ENCODE measurements around the gene GMPPB.
"Not testable (repeated sequence)": the region's sequence is repeated elsewhere in the genome, so short reads cannot be mapped to it uniquely, and the experiment has no call there.

GMPPB gene

DNA sequence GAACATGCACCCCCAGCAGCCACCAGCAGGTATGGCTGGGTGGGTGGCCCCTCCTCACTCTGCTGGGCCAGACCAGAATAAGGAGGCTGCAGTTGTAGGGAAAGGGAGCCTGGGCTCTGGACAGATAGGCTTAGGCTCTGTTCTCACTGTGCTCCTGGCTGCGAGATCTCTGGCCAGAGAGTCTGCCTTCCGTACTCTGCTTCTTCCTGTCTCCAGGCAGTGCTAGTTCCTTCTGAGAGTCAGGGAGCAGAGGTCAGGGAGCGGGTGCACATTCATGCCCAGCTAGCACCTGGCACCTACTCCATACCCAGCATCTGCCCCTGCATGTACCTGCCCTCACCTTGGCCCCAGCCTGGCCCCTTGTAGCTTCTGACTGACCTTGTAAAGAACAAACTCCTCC, 32.3 kb downstream of the GMPPB start:
- DNase-seq (ENCODE audit: low read depth, low spot score): not testable (repeated sequence)

DNA sequence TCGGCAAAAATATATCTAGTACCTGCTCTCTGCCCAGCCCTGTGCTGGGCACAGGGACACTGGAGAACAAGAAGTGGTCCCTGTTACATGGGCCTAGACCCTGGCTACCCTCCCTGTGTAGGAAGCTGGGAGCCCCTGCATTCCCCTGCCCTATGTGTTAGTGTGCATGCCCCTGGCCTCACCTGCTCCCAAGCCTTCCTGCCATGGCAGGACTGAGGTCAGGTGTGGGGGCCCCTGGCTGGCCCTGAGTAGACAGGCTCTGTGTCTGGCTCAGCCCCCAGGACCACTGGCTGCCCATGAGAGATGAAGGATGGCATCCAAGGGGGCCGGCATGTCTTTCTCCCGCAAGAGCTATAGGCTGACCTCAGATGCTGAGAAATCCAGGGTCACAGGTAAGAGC, 32.9 kb downstream of the GMPPB start:
- not testable (repeated sequence) for DNase-seq (ENCODE audit: low read depth, low spot score)

DNA sequence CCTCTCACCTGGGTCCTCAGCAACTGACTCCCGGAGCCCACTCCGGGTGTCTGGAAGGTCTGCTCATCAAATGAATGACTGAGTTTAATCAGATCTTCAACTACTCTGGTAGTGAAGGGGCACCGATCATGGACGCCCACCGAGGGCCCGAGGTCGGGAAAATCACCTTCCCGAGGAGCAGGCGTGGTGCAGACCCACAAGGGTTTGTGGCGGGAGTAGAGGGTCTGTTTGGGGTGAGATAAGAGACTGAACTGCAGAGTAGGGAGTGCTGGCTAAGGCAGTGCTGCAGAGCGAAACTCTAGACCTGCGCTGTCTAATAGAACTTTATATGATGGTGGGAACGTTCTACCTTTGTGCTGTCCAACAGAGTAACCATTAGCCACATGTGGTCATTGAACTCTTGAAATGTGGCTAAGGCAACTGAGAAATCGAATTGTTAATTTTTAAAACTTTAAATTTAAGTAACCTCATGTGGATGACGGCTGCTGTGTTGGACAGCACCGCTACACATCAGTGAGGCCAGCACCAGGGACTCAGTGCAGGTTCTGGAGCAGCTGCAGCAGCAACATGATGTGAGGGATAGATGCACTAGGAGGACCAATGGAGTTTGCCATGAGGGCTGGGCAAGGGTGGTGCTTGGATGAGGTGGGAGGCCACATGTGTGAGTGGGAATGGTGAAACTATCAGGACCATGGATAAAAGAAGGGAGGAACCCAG, 33.7 kb downstream of the GMPPB start:
- not testable (repeated sequence) for DNase-seq (ENCODE audit: low read depth, low spot score)

DNA sequence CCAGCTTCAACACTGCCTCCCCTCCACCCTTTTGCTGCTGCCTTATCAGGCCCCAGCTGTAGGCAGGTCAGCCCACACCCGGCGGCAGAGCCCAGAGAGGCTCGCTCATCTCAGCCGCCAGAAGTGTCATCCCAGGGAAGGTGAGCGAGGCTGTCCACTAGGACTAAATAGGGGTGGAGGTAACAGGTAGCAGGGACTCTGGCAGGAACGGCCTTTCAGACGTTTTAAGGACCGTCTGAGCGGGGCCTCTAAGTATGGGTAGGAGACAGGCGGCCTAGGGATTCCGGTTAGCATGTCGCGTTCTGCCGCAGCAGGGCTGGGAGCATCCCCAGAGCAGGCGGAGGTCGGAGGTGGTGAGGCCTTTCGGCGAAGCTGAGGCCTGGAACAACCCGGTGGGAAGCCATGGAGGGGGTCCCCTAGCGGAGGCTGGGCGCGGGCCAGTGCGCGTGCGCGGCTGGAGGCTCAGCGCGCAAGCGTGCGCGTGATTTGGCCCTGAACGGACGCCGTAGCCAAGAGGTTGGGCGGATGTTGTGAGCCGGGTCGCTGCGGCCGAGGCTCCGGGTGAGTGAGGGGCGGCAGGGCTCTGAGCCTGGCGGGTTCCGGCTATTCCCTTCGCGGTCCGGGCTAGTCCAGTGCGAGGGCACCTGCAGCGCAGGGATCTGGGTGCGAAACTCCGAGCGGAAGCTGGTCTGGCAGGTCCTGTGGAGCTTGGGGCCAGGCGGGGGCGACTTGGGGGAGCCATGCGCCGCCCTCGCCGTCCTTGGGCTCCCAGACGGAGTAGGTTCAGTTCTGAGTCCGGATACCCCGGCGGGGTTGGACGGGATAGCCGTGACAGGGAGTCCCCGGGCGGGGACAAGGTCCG, 34.5 kb downstream of the GMPPB start, which contains the start of the genes MST1 and RNF123:
Gene MST1 (minus strand): TSS at position 429 of the 862 bp plus-strand sequence. CDS start 783 bp downstream, outside the sequence.
Gene RNF123 (plus strand): TSS at position 512 of the 862 bp plus-strand sequence. CDS start 1,609 bp downstream, outside the sequence.
- DNase-seq (ENCODE audit: low read depth, low spot score): peak; percentile 84

DNA sequence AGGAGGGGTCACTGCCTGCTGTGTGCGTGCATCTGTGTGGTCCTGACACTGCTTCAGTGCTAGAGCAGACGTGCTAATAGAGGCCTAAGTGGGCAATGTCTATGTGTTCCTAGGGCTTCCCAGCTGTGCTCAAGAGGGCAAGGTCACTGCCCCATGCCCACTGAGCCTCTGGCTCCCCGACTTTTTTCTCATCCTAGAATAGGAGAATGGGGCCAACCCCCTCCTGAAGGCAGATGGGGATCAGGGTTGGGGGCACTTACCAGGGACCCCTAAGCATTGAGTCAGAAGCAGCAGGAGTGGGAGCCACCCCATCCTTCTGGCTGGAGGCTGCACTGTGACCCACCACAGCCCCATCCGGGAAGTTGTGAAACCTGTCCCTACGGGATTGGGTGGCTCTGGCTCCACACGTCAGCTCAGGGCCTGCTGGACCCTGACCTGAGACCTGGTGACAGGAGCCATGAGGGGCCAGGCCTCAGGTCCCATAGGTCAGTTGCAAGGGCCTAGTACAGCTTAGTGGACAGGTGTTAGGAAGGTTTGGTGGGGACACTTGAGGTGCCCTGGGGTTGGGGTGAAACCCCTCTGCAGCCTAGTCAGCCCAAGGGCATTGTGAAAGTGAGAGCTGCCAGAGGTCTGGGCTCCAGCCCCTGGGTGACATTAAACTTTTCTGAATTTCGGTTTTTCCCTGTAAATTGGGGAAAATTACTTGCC, 35.3 kb downstream of the GMPPB start:
- DNase-seq (ENCODE audit: low read depth, low spot score): not testable (repeated sequence)

DNA sequence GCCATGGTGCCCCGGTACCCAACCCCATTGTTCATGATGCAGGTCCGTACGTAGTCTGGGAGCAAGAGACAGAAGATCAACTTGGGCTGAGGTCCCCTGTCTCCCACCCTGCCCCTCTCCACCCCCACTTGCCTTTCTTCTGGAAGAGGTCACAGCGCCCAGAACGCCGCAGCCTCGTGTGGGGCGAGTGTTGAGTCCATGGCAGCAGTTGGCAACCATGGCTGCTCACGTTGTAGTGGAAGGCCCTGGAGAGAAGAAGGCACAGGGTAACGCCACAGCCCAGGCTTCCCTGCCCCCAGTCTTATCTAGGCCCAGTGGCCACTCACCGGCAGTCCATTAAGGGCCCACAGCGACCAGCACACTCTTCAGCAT, 36.3 kb downstream of the GMPPB start:
- not testable (repeated sequence) for DNase-seq (ENCODE audit: low read depth, low spot score)

DNA sequence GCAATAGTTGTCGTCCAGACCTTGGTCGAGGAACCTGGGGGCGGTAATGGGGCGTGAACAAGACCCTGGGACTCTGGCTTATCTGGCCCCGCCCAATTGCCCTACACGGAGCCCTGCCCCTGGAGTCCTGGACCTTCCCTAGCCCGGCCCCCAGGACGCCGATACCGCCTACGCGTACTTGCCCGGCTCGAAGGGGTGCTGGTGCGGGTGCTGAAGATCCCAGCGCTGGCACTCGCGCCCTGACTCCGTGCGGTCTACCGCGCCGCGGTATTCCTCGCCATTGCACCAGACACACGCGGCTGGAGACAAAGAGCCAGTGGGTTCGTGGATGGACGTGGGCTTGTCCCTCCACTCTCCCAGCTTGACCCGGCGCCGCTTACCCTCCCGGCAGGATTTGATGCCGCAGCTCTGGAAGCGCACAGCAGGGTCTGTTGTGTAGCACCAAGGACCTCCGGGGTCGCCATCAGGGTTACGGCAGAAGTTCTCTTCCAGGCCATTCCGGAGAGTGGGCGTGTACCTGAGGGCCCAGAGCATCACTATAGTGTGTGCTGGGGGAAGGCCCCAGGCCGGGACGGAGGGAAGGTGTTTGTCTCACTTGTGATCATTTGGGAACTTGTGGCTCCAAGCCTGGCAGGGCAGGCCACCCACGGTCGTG, 36.9 kb downstream of the GMPPB start:
- DNase-seq (ENCODE audit: low read depth, low spot score): not testable (repeated sequence)

DNA sequence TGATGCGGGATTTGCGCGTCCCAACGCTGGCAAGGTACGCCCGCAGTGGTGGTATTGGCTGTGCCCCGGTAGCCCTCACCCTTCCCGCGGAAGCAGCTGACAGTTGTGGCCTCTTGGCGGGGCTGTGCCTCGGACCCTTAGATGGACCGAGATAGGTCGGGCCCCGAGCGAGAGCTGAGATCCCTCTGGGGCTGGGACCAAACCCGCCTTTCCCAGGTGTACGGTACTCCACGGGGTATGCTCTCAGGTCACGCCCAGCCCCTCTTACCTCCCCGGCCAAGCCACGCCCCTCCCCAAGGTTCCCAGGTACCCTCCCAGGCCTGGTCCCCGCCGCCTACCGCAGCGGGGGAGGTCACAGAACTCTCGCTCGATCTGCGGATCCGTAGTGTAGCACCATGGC, 37.4 kb downstream of the GMPPB start:
- peak; percentile 75 for DNase-seq (ENCODE audit: low read depth, low spot score)

DNA sequence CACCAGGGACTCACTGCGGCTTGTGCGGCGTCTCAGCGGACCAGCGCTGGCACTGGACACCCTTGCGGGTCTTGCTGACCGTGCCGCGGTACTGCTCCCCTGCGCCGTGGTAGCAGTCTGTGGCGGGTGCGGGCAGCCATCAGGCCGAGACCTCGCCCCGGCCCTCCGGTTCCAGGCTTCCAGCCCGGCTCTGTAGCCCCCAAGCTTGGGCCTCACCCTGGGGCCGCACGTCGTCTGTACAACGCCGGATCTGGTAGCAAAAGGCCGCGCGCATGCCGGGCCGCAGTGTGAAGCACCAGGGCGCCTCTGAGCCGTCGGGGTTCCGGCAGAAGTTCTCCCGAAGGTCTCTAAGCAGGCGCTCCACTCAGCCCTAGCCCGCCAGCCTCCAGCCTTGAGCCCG, 37.9 kb downstream of the GMPPB start:
- not testable (repeated sequence) for DNase-seq (ENCODE audit: low read depth, low spot score)

DNA sequence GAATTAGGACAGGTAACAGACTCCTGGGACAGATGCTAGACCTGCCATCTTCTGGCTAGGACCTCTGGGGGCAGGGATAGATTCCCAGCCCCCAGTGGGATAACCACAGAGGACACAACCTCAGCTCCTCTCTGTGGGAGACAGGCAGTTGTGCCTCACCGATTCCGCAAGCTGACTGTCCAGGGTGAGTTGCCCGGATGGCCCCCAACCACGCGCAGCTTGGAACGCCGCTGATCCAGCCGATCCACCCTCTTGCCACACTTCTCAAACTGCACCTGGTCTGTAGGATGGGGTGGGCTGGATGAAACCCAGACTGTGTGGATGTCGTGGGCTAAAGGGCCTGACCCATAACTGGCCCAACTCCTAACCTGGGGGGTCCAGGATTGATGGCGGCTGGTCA, 38.6 kb downstream of the GMPPB start:
- DNase-seq (ENCODE audit: low read depth, low spot score): not testable (repeated sequence)

DNA sequence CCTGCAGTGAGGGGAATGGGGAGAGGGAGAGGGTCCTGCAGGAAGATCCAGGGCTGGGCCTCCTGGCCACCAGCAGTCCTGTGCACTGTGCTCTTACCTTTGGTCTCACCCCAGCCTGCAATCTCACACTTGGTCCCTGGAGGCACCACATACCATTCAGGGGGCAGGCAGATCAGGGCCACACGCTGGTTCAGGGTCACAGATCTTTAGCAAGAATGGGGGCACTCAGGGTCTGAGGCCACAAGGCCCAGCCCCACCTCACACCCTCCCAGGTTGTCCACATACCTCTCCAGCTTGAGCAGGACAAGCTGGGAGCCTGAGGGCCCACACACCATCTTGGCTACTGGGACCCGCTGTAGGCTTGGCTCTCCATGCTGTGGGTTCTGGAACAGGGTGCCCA, 39.3 kb downstream of the GMPPB start:
- not testable (repeated sequence) for DNase-seq (ENCODE audit: low read depth, low spot score)

DNA sequence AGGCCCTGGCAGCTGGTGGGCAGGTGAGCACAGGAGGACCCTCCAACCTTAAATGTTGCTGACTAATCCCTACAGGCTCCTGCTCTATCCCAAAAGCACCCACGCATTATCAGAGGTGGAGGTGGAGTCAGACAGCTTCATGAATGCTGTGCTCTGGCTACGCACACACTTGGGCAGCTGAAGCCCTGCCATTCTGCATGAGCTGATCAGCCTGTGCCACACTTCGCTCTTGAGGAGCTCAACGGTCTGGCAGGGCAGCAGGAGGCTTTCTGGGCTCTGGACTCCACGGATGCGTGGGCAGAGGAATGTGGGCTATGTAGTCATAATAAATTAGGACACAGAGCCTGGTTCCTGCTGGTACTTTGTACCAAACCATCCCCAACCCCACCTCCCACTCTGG, 40.6 kb downstream of the GMPPB start:
- DNase-seq (ENCODE audit: low read depth, low spot score): no peak

DNA sequence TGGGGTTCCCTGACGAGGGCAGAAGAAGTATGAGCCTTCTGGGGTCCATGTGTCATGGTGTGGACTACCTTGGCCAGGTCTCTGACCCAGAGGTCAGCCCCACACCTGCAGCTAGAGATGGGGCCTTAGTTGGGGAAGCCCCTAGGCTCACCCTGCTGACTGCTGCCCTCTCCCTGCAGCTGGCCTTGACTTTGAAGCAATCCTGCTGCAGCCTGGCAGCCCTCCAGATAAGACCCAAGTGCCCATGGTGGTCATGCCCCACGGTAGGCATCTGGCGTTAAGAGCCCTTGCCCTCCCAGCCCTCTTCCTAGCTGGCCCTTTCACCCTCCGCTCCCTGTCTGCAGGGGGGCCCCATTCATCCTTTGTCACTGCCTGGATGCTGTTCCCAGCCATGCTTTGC, 42.2 kb downstream of the GMPPB start:
- no peak for DNase-seq (ENCODE audit: low read depth, low spot score)

DNA sequence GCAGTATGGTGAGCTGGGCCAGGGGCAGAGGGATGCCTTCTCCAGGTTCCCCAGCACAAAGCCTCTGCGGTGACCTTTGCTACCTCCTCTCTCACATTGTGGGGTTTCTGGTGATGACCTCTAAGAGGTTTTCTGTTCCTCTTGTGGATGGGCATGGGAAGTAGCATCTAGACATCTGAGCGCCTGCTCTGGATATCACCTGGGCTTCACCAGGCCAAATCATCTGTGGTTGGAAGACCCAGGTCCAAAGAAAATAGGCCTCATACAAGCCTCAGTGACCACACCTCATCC, 42.6 kb downstream of the GMPPB start:
- DNase-seq (ENCODE audit: low read depth, low spot score): no peak

DNA sequence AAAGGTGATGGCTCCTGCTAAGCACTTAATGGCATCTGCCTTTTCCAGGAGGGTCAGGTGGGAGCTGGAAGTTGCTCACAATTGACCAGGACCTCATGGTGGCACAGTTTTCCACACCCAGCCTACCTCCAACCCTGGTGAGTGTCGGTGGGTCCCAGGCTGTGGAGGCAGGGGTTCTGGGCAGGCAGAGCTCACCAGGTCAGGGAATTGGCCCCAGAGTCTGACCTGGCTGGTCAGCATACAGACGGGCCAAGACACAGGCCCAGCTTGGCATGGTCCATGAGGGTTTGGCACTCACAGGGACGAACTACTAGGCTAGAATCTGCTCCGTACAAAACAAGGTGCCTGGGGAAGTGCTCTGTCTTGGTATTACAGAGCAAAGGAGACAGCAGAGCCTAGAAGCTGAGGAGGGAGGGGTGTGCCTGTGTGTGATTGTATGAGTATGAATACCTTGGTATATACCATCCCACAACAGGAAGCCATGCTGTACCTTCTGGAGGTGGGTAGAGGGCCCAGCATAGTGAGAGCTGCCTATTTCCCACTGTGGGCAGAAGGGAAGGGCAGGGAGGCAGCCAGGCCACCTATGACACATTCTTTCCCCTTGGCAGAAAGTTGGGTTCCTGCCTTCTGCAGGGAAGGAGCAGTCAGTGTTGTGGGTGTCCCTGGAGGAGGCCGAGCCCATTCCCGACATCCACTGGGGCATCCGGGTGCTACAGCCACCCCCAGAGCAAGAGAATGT, 43.1 kb downstream of the GMPPB start:
- DNase-seq (ENCODE audit: low read depth, low spot score): no peak

DNA sequence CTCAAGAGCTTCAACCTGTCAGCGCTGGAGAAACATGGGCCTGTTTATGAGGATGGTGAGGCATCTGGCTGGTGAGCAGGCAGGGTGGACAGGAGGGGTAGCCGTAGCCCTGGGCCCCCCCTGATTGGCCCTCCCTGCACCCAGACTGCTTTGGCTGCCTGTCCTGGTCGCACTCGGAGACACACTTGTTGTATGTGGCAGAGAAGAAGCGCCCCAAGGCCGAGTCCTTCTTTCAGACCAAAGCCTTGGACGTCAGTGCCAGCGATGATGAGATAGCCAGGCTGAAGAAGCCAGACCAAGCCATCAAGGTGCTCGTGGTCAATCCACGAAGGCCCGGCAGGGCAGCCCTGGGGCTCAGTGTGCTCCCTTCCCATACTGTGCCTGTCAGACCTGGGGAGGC, 47.8 kb downstream of the GMPPB start:
- DNase-seq (ENCODE audit: low read depth, low spot score): no peak

DNA sequence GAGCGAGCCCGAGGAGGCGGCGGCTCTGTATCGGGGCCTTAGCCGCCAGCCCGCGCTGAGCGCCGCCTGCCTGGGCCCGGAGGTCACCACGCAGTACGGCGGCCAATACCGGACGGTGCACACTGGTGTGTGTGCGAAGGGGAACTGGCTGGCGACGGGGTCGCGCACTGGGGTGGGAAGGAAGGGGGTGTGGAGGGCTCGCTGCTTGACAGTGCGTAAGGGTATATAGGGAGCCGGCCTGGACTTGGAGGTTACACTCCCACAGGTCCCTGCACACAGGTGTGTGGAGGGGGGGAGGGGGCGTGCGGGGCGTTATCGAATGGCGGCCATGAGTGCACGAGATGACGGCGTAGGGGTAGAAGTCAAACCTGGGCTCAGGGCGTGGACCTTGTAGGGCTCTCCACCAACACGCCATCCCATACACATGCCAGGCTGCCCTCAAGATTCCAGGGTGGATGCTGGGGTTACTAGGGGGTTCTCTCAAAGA, 49.2 kb downstream of the GMPPB start:
- DNase-seq (ENCODE audit: low read depth, low spot score): no peak

DNA sequence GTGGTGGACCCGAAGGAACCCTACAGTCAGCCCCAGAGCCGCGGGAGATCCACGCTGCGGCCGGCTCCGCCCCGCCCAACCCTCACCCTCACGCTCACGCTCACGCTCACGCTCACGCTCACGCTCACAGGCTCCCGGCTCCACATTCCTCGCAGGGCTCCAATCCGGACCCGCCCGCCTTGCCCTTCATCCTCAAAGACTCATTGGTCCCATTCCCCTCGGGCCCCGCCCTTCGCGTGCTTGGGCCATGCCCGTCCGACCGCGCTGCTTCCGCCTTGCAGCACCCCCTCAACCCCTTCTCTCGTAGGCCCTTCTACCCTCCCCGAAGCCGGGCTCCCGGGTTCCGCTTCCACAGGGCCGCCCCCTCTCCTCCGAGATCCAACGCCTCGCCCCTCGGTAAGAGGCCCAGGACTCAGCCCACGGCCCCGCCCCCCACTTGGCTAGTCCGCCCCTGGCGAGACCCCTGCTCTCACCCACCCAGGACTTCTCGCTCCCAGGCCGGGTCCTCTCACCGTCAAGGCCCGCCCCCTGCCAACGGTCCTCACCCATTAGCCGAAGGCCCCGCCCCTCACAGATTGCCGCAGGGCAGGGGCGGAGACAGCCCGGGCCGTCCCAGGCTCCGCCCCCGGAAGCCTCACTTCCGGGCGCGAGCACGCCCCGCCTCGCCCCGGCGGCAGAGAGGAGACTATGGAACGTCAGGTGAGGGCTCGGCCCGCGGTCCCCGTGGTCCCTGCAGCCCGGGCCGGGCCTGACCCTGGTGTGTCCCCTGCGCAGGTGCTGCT, 49.8 kb downstream of the GMPPB start, which contains the start of gene APEH:
Gene APEH (plus strand): TSS at position 637 of the 782 bp plus-strand sequence. CDS start 51 bp downstream, at position 688.
- peak; percentile 85 for DNase-seq (ENCODE audit: low read depth, low spot score)

DNA sequence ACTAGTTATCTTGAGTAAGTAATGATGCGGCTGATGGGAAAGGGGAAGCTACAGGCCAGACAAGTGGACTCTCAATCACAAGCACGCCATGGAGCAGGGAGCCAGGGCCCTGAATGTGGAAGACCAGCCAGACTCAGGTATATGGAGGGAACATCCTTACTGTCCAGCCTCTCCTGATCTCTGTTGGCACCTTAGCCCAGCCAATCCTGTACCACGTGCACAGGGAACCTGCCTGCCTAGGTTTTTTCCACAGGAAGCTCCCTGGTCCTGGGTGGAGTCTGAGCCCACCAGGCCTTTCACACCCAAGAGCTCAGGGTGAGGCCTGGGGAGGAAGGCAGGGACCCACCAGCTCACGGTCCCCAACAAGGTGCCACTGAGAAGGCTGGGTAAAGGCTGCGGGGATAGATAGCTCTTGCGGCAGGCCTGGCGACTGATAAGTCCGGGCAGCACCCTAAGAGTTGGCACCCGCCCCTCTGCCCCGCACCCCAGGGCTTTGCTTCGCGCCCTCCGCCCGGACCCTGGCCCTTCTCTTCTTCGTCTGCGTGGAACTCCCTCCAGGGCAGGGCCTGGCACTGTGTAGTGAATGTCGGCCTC, 50.5 kb downstream of the GMPPB start:
- DNase-seq (ENCODE audit: low read depth, low spot score): no peak
